Mesenchymal stem cell (in vitro differentiated cells and primary cell): Measurements from ENCODE around the gene ST8SIA6.

Experiments
- DNase-seq: peaks from one replicate; pipeline ENCODE4 v3.0.0-alpha.2; 2013
- H2AFZ ChIP-seq: one replicate; pipeline ENCODE4 v1.6.1; 2013; ENCODE audit warnings: low read depth, mild to moderate bottlenecking, control low read depth, inconsistent platforms, low read length, moderate library complexity
- H2AK5ac ChIP-seq: 2 replicates; pipeline ENCODE4 v1.6.1; 2013; ENCODE audit warnings: low read length, moderate library complexity, mild to moderate bottlenecking, inconsistent platforms; ENCODE audit not compliant: severe bottlenecking
- H2BK120ac ChIP-seq: one replicate; pipeline ENCODE4 v1.6.1; 2013; ENCODE audit warnings: low read depth, mild to moderate bottlenecking, inconsistent platforms, low read length, moderate library complexity
- H2BK12ac ChIP-seq, 2 experiments: one replicate each; pipeline ENCODE4 v1.6.1; 2013; ENCODE audit warnings: inconsistent platforms in 2 of 2, low read length in 2 of 2, mild to moderate bottlenecking in 2 of 2, moderate library complexity in 2 of 2, control low read depth in 1 of 2
- H2BK15ac ChIP-seq: one replicate; pipeline ENCODE4 v1.6.1; 2013; ENCODE audit warnings: mild to moderate bottlenecking, low read depth, inconsistent platforms; ENCODE audit not compliant: poor library complexity, severe bottlenecking
- H2BK5ac ChIP-seq: 2 replicates; pipeline ENCODE4 v1.6.1; 2013; ENCODE audit warnings: low read depth, mild to moderate bottlenecking, low read length, control low read depth, inconsistent platforms; ENCODE audit not compliant: poor library complexity, severe bottlenecking
- H3K14ac ChIP-seq, 2 experiments: one replicate each; pipeline ENCODE4 v1.6.1; 2013; ENCODE audit warnings: inconsistent platforms in 2 of 2, low read length in 2 of 2, control low read depth in 1 of 2, mild to moderate bottlenecking in 1 of 2, moderate library complexity in 1 of 2
- H3K18ac ChIP-seq, 2 experiments: one replicate each; pipeline ENCODE4 v1.6.1; 2013; ENCODE audit warnings: inconsistent platforms in 2 of 2, low read length in 2 of 2, control low read depth in 1 of 2, low read depth in 1 of 2, mild to moderate bottlenecking in 1 of 2
- H3K23ac ChIP-seq, 2 experiments: one replicate each; pipeline ENCODE4 v1.6.1; 2013; ENCODE audit warnings: inconsistent platforms in 2 of 2, low read length in 2 of 2, mild to moderate bottlenecking in 2 of 2, moderate library complexity in 2 of 2, control low read depth in 1 of 2
- H3K27ac ChIP-seq: 2 replicates; pipeline ENCODE4 v1.5.1; 2013; ENCODE audit warnings: mild to moderate bottlenecking, moderate library complexity, low read length, control low read depth, inconsistent platforms; ENCODE audit not compliant: poor library complexity, severe bottlenecking
- H3K27me3 ChIP-seq, 2 experiments: 2 replicates each; pipeline versions ENCODE4 v1.6.1 to v1.7.0; 2013; ENCODE audit warnings: low read length in 2 of 2, mild to moderate bottlenecking in 2 of 2, moderate library complexity in 2 of 2, control low read depth in 1 of 2, inconsistent platforms in 1 of 2; ENCODE audit not compliant: control insufficient read depth in 1 of 2, insufficient read depth in 1 of 2
- H3K36me3 ChIP-seq, 2 experiments: 2 replicates each; pipeline versions ENCODE4 v1.6.1 to v1.7.0; 2013; ENCODE audit warnings: low read length in 2 of 2, control low read depth in 1 of 2, inconsistent platforms in 1 of 2, low read depth in 1 of 2, mild to moderate bottlenecking in 1 of 2; ENCODE audit not compliant: insufficient read depth in 2 of 2, control insufficient read depth in 1 of 2
- H3K4ac ChIP-seq, 2 experiments: one replicate each; pipeline ENCODE4 v1.6.1; 2013; ENCODE audit warnings: inconsistent platforms in 2 of 2, low read length in 2 of 2, mild to moderate bottlenecking in 2 of 2, moderate library complexity in 2 of 2, control low read depth in 1 of 2, low read depth in 1 of 2
- H3K4me1 ChIP-seq: 2 replicates; pipeline ENCODE4 v1.6.1; 2013; ENCODE audit warnings: low read depth, low read length, control low read depth; ENCODE audit not compliant: control insufficient read depth, insufficient read depth
- H3K4me2 ChIP-seq: 2 replicates; pipeline ENCODE4 v1.6.1; 2013; ENCODE audit warnings: low read length, mild to moderate bottlenecking, inconsistent platforms; ENCODE audit not compliant: poor library complexity, severe bottlenecking
- H3K4me3 ChIP-seq, 2 experiments: 2 replicates each; pipeline versions ENCODE4 v1.5.1 to v1.7.0; 2013; ENCODE audit warnings: low read length in 2 of 2, mild to moderate bottlenecking in 2 of 2, control low read depth in 1 of 2, low read depth in 1 of 2; ENCODE audit not compliant: insufficient read depth in 1 of 2
- H3K79me1 ChIP-seq: replicated peaks from 2 replicates; pipeline ENCODE4 v1.6.1; 2013; ENCODE audit warnings: mild to moderate bottlenecking, control low read depth, low read length, inconsistent platforms; ENCODE audit not compliant: poor library complexity, severe bottlenecking
- H3K9ac ChIP-seq: 2 replicates; pipeline ENCODE4 v1.7.0; 2013; ENCODE audit warnings: mild to moderate bottlenecking, low read length, moderate library complexity
- H3K9me3 ChIP-seq: 2 replicates; pipeline ENCODE4 v1.7.0; 2013; ENCODE audit warnings: mild to moderate bottlenecking, low read length; ENCODE audit not compliant: control insufficient read depth
- H4K8ac ChIP-seq: one replicate; pipeline ENCODE4 v1.6.1; 2013; ENCODE audit warnings: inconsistent platforms, mild to moderate bottlenecking, low read length, moderate library complexity
- H4K91ac ChIP-seq: one replicate; pipeline ENCODE4 v1.6.1; 2013; ENCODE audit warnings: mild to moderate bottlenecking, low read length, inconsistent platforms
- WGBS: methylation state at CpG from one replicate; pipeline ENCODE4 v1.1.7; 2013; ENCODE audit warnings: mixed read lengths; 5-methylcytosine and 5-hydroxymethylcytosine counted together

Gene ST8SIA6

GRCh38 chr10:17278607-17279240 is 175.7 kb downstream of the ST8SIA6 start:
- Histone ChIP-seq H3K36me3 (no peaks in the 10 kb centered on the region), H3K23ac (no peak overlapping the region)

GRCh38 chr10:17276756-17277424 is 177.5 kb downstream of the ST8SIA6 start:
- no peak overlapping the region for H3K14ac ChIP-seq
- H2BK120ac ChIP-seq: no peak overlapping the region
- no peak overlapping the region for H2AK5ac ChIP-seq
- no peak overlapping the region for H2BK12ac ChIP-seq
- no peaks in the 10 kb centered on the region for H3K36me3 ChIP-seq
- peaks cover 21% of the 10 kb centered on the region for H3K9me3 ChIP-seq
- no peak overlapping the region for H4K8ac ChIP-seq
- H3K79me1 ChIP-seq: no peaks in the 10 kb centered on the region
- H3K4ac ChIP-seq: no peak overlapping the region
- H2AFZ ChIP-seq: no peak overlapping the region
- no peak overlapping the region for H3K4me3 ChIP-seq
- no peak overlapping the region for H2BK5ac ChIP-seq
- WGBS: 82% methylated on average over 8 of the region's 9 CpGs
- H3K27ac ChIP-seq: no peak overlapping the region
- H2BK15ac ChIP-seq: no peak overlapping the region
- no peak overlapping the region for H3K9ac ChIP-seq
- no peak overlapping the region for H3K18ac ChIP-seq
- no peak overlapping the region for H3K23ac ChIP-seq
- H3K4me2 ChIP-seq: no peak overlapping the region
- DNase-seq: no peak
- H3K27me3 ChIP-seq: peaks cover 0 to 2% of the 10 kb centered on the region in 2 experiments
- peaks cover 2% of the 10 kb centered on the region for H3K4me1 ChIP-seq
- no peak overlapping the region for H4K91ac ChIP-seq

More at GRCh38 chr10:17278607-17279240, 175.7 kb downstream of the ST8SIA6 start:
- no peak overlapping the region for H3K4me2 ChIP-seq
- H3K9me3 ChIP-seq: peaks cover 28% of the 10 kb centered on the region
- no peak overlapping the region for H2BK15ac ChIP-seq
- H2BK12ac ChIP-seq: no peak overlapping the region
- H3K4ac ChIP-seq: no peak overlapping the region
- H2BK120ac ChIP-seq: no peak overlapping the region
- no peaks in the 10 kb centered on the region for H3K79me1 ChIP-seq
- WGBS: 71% methylated on average over 4 of the region's 4 CpGs
- DNase-seq: no peak
- no peak overlapping the region for H2AK5ac ChIP-seq
- H3K4me1 ChIP-seq: no peaks in the 10 kb centered on the region
- H3K27me3 ChIP-seq: peaks cover 0 to 2% of the 10 kb centered on the region in 2 experiments
- no peak overlapping the region for H3K18ac ChIP-seq
- H4K8ac ChIP-seq: no peak overlapping the region
- no peak overlapping the region for H3K9ac ChIP-seq
- no peak overlapping the region for H4K91ac ChIP-seq
- no peak overlapping the region for H2AFZ ChIP-seq
- no peak overlapping the region for H3K4me3 ChIP-seq
- H2BK5ac ChIP-seq: no peak overlapping the region
- no peak overlapping the region for H3K27ac ChIP-seq
- H3K14ac ChIP-seq: no peak overlapping the region

- peaks cover 2% of the 10 kb centered on the region for H3K4me1 ChIP-seq
- no peak overlapping the region for H3K9ac ChIP-seq
- H2AK5ac ChIP-seq: no peak overlapping the region
- H3K18ac ChIP-seq: no peak overlapping the region
- peaks cover 14% of the 10 kb centered on the region for H3K9me3 ChIP-seq
- H2BK15ac ChIP-seq: no peak overlapping the region
- no peak overlapping the region for H2BK12ac ChIP-seq
- H3K79me1 ChIP-seq: no peaks in the 10 kb centered on the region
- no peak overlapping the region for H4K91ac ChIP-seq
- no peak overlapping the region for H2BK5ac ChIP-seq
- no peak overlapping the region for H2BK120ac ChIP-seq
- H3K14ac ChIP-seq: no peak overlapping the region
- H2AFZ ChIP-seq: no peak overlapping the region
- WGBS: 44% methylated on average over 2 of the region's 2 CpGs
- no peaks in the 10 kb centered on the region for H3K36me3 ChIP-seq
- H3K23ac ChIP-seq: no peak overlapping the region
- H3K4me3 ChIP-seq: no peak overlapping the region
- no peak overlapping the region for H4K8ac ChIP-seq
- H3K27me3 ChIP-seq: no peaks in the 10 kb centered on the region
- no peak overlapping the region for H3K4ac ChIP-seq
- H3K4me2 ChIP-seq: no peak overlapping the region
- no peak overlapping the region for H3K27ac ChIP-seq
- peak; percentile 37 for DNase-seq
Observed at GRCh38 chr10:17273403-17273802, 181.0 kb downstream of the ST8SIA6 start.

GRCh38 chr10:17272648-17273047 is 181.7 kb downstream of the ST8SIA6 start:
- Histone ChIP-seq H3K18ac (no peak overlapping the region), H3K4me2 (no peak overlapping the region), H3K23ac (no peak overlapping the region), H2AFZ (no peak overlapping the region), H3K4ac (no peak overlapping the region), H3K4me1 (peaks cover 2% of the 10 kb centered on the region), H4K91ac (no peak overlapping the region), H3K79me1 (no peaks in the 10 kb centered on the region), H3K27me3 (no peaks in the 10 kb centered on the region), H3K36me3 (no peaks in the 10 kb centered on the region), H3K27ac (no peak overlapping the region), H3K14ac (no peak overlapping the region), H3K9ac (no peak overlapping the region), H2BK15ac (no peak overlapping the region), H2BK120ac (no peak overlapping the region), H2BK5ac (no peak overlapping the region), H3K4me3 (no peak overlapping the region), H4K8ac (no peak overlapping the region), H2BK12ac (no peak overlapping the region), H2AK5ac (no peak overlapping the region), H3K9me3 (peaks cover 14% of the 10 kb centered on the region)
- no peak for DNase-seq
- 90% methylated on average over 12 of the region's 12 CpGs for WGBS
